Subcutaneous adipose tissue (tissue), 4 donors: ENCODE measurements around the gene TKTL1. TPM values are rescaled to one million over a fixed set of nuclear protein-coding genes. Genes with fewer than 3 reads are reported as not detected.

ENCODE experiments used
- total RNA-seq, 4 donors: library from RNA; depleted of rRNA; stranded (reverse); fragments of >200 nt; gene quantifications; one replicate each; pipeline ENCODE4 v1.1.0, GENCODE V29; 2016
- TF ChIP-seq, protein P1 (sequence below): fragments of 450-650 bp; IDR thresholded peaks from one replicate; pipeline ENCODE4 v1.5.1; 2016; ENCODE audit warnings: low read depth, mild to moderate bottlenecking, control low read depth, antibody characterized with exemption, moderate library complexity

Gene TKTL1
- total RNA-seq, 4 donors from 2014 or later: 0.34 to 0.66 TPM; not detected in 2

DNA sequence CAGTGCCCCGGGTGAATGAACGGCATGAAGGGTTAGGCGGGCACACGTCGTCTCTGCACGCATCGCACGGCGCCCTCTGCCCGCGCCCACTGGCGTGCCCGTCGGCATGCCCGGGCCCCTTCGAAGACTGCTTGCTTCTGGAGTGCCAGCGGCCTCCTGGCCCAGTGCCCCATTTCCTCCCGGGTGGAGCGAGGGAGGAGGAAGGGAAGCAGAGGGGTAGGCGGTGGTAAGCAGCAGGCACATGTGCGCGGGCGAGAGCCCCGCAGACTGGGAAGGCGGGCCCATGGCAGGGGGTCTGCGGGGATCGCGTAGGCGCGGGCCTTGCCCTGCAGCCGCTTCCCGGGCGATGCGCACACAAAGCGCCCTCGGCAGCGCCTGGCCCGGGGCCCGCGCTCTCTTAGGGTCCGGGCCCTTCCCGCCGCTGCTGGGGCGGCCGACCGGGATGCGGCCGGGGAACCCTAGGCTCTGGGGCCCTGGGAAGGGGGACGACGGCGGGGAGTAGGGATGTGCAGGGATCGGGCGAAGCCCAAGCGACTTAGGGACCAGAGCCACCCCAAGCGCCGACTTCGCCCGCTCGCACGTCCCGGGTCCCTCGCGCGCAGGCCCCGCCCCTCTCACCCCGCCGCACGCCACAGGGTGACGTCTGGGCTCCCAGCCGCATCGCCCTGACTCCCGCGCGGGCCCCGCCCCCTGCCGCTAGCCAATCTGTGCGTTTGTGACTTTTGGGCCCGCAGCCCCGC, 82.6 kb downstream of the TKTL1 start:
- TF ChIP-seq, protein P1, sequence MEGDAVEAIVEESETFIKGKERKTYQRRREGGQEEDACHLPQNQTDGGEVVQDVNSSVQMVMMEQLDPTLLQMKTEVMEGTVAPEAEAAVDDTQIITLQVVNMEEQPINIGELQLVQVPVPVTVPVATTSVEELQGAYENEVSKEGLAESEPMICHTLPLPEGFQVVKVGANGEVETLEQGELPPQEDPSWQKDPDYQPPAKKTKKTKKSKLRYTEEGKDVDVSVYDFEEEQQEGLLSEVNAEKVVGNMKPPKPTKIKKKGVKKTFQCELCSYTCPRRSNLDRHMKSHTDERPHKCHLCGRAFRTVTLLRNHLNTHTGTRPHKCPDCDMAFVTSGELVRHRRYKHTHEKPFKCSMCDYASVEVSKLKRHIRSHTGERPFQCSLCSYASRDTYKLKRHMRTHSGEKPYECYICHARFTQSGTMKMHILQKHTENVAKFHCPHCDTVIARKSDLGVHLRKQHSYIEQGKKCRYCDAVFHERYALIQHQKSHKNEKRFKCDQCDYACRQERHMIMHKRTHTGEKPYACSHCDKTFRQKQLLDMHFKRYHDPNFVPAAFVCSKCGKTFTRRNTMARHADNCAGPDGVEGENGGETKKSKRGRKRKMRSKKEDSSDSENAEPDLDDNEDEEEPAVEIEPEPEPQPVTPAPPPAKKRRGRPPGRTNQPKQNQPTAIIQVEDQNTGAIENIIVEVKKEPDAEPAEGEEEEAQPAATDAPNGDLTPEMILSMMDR: no peak

DNA sequence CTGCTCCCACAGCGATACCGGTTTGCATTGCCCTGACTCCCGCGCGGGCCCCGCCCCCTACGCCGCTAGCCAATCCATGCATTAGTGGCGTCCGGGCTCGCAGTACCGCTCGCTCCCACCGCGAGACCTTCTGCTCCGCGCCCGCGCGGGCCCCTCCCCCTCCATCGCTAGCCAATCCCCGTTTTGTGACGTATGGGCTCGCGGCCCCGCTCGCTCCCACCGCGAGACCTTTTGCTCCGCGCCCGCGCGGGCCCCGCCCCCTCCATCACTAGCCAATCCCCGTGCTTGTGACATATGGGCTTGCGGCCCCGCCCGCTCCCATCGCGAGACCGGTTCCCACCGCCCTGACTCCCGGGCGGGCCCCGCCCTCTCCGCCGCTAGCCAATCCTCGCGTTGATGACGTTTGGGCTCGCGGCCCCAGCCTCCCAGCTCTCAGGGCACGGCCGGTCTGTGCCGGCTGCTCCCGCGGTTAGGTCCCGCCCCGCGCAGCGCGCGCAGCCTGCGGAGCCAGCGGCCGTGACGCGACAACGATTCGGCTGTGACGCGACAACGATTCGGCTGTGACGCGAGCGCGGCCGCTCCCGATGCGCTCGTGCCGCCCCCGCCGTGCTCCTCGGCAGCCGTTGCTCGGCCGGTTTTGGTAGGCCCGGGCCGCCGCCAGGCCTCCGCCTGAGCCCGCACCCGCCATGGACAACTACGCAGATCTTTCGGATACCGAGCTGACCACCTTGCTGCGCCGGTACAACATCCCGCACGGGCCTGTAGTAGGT, 83.4 kb downstream of the TKTL1 start, which contains the start of gene EMD:
Gene EMD, plus strand, starts transcription at position 497 of the 770 bp plus-strand sequence. Its CDS starts 190 bp downstream, at position 687.
- TF ChIP-seq, protein P1: no peak

DNA sequence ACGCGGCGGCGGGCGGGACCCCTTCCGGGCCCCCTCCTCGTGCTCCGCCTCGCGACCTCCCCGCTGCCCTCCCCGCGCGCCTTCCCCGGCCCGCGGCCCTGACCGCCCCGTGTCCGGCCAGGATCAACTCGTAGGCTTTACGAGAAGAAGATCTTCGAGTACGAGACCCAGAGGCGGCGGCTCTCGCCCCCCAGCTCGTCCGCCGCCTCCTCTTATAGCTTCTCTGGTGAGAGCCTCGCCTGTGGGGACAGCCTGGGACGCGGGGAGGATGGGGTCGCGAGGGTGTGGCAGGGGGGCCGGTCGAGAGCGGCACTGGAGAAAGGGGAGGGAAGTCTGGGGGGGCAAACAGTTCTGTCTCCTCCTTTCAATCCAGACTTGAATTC, 84.0 kb downstream of the TKTL1 start:
- TF ChIP-seq, protein P1: no peak

Other genes starting within 250 kb of the TKTL1 start
- 10 to 100 TPM; 36.8 to 71.2 (median 47.1) TPM for gene MECP2, start 198.1 kb upstream of the TKTL1 start, total RNA-seq
- not detected for gene OPN1LW, start 151.6 kb upstream of the TKTL1 start, total RNA-seq
- gene OPN1MW, start 113.2 kb upstream of the TKTL1 start, total RNA-seq: not detected
- gene OPN1MW2, start 76.0 kb upstream of the TKTL1 start, total RNA-seq: not detected
- not detected for gene OPN1MW3, start 38.2 kb upstream of the TKTL1 start, total RNA-seq
- not detected for gene TEX28, start 671 bp upstream of the TKTL1 start, total RNA-seq
- gene FLNA, start 78.8 kb downstream of the TKTL1 start, total RNA-seq: 1,000 to 10,000 TPM in 1 of 4 donors, 100 to 1,000 TPM in 3; 462 to 1,045 (median 723) TPM
- 10 to 100 TPM; 27.6 to 37.9 (median 30.2) TPM for gene EMD, start 83.5 kb downstream of the TKTL1 start, total RNA-seq
- gene RPL10, start 102.6 kb downstream of the TKTL1 start, total RNA-seq: 1,000 to 10,000 TPM; 3,672 to 6,817 (median 5,466) TPM
- gene DNASE1L1, start 113.5 kb downstream of the TKTL1 start, total RNA-seq: 10 to 100 TPM; 22.2 to 42.8 (median 38.0) TPM
- gene TAFAZZIN, start 115.7 kb downstream of the TKTL1 start, total RNA-seq: 100 to 1,000 TPM in 1 of 4 donors, 10 to 100 TPM in 3; 23.5 to 102 (median 40.7) TPM
- gene ATP6AP1, start 132.9 kb downstream of the TKTL1 start, total RNA-seq: 10 to 100 TPM; 33.6 to 94.5 (median 43.9) TPM
- gene GDI1, start 141.4 kb downstream of the TKTL1 start, total RNA-seq: 10 to 100 TPM; 45.3 to 89.7 (median 61.6) TPM
- gene FAM50A, start 148.3 kb downstream of the TKTL1 start, total RNA-seq: 100 to 1,000 TPM in 2 of 4 donors, 10 to 100 TPM in 2; 37.3 to 104 (median 78.3) TPM
- gene PLXNA3, start 162.5 kb downstream of the TKTL1 start, total RNA-seq: 10 to 100 TPM in 3 of 4 donors, 1 to 10 TPM in 1; 5.6 to 17.9 (median 11.6) TPM
- gene LAGE3, start 183.5 kb downstream of the TKTL1 start, total RNA-seq: 10 to 100 TPM in 3 of 4 donors, 1 to 10 TPM in 1; 5.7 to 17.0 (median 14.9) TPM
- gene UBL4A, start 190.8 kb downstream of the TKTL1 start, total RNA-seq: 10 to 100 TPM; 26.7 to 32.6 (median 30.1) TPM
- gene SLC10A3, start 194.8 kb downstream of the TKTL1 start, total RNA-seq: 10 to 100 TPM in 3 of 4 donors, 1 to 10 TPM in 1; 8.2 to 18.3 (median 15.9) TPM
- gene FAM3A, start 220.4 kb downstream of the TKTL1 start, total RNA-seq: 10 to 100 TPM; 10.1 to 49.7 (median 38.3) TPM